ENCODE results near the gene RPS6KL1.

The RPS6KL1 gene

DNA sequence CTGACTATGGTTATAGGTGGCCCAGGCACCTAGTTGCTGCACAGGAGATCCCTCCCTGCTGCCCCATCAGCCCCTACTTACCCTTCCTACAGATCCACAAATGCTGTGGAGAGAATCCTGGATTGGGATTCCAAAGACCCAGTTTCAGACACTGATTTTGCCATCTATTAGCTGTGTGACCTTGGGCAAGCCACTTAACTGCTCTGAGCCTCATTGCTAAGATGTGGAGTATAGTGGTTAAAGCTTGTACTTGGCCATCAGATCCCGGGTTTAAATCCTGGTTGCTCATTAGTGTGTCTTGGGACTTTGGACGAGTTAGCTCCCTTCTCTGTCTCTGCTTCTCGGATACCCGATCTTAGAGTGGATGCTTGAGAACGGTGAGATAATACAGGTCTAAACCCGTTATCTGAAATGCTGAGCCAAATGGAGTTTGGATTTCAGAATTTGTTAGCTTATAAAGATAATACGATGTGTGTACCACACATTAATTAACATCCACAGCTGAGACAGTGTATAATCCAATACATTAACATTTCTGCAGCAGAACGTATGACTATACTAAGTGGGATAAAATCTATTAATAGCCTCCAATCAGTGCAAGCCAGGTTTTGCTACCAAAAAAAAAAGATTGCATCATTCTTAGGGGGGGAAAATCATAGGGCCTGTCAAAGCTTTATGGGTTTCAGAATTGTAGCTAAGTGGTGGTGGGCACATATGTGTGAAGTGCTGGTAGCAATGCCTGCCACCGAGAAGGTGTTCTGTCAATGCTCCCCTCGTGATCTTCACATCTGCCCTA lies 63.1 kb downstream of the RPS6KL1 start:
- no peak for FAIRE-seq

DNA sequence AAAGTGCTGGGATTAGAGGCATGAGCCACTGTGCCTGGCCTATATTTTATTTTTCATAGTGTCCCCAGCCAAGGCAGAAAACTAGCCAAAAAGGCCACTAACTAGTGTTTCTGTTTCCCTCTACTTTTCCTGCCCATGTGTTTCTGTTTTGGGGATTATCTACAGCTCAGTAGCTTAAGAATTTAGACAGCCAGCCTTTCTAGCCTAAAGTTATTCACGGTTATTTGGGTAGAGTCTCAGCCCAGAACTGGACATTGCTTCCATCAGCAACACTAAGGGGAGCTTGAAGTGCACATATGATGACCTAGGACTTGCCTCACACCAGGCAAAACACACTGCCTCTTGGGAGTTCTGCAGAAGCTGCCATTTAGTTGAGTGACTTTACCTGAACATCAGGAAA lies 65.0 kb downstream of the RPS6KL1 start:
- no peak for DNase-seq (ENCODE audit: insufficient read length, low spot score)
- FAIRE-seq, result no peak

More for the DNA sequence above, 63.1 kb downstream of the RPS6KL1 start:
- no peak for DNase-seq (ENCODE audit: insufficient read length, low spot score)

DNA sequence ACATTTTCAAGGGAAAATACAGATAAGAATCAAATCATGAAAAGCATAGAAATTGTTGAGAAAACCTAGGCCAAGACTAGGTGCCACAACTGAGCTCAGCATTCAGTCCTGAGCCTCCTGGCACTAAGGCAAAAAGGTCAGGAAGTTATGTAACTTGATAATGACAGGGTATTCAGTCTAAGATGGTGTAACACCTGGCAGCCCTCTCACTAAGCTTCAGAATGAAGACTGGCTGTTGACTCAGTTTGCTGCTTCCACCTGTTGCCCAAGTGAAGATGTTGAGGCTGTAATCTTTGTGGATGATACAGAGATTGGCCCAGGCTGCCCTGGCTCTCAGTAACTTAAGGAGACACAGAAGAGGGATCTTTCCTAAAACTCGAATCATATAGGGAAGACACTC lies 66.7 kb downstream of the RPS6KL1 start:
- no peak for FAIRE-seq
- DNase-seq (ENCODE audit: insufficient read length, low spot score), result no peak

DNA sequence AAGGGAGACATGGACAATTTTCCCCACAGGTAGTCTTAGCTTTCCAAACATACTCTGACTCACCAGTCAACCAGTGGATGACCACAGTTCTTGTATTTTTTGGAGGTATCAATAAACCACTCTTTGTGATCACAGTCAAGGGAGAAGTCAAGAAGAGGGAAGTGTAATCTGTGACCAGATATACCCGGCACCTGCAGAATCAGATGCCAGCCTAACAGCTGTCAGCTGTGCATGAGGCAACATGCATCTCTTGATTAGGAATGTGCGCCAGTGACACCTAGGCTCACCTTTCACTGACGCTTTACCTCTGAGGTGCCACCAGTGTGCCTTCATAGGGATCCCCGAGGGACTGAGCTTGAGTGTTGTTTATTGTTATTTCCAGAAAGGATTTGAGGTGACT lies 67.1 kb downstream of the RPS6KL1 start:
- no peak for FAIRE-seq
- DNase-seq (ENCODE audit: insufficient read length, low spot score), result no peak

DNA sequence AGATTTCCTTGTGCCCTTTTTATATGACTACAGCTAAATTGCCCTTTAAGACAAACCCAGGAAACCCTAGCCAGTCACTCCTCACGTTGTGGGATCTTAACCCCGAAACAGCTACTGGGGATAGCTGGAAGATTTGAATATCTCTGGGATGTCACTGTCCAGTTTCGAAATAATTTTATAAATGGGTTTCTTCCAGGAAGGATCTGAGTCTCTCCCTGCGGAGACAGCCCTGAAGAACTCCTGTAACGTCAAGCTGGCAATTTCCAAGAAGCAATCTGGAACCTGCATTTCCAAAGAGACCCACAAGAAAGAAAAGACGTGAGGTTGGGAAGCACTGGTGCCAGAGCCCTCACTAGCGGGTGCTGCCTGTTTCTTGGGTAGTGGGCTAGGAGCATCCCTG lies 68.0 kb downstream of the RPS6KL1 start:
- DNase-seq (ENCODE audit: insufficient read length, low spot score) (no peak), FAIRE-seq (no peak)

Measured in GM19239 (cell line).